HepG2 (cell line): ENCODE measurements around the gene FAHD1. TPM values are rescaled to one million over a fixed set of nuclear protein-coding genes. Genes with fewer than 3 reads are reported as not detected.

Experiments
- ARID5B ChIP-seq: IDR thresholded peaks from 2 replicates; pipeline ENCODE4 v1.4.0; 2020; ENCODE audit warnings: mild to moderate bottlenecking, missing genetic modification reagents
- ARNTL ChIP-seq: sonication (generic); formaldehyde crosslinking; IDR thresholded peaks from 2 replicates; pipeline ENCODE4 v1.4.0; 2020; ENCODE audit warnings: mild to moderate bottlenecking, missing genetic modification reagents
- ATF3 ChIP-seq: sonication (generic); formaldehyde crosslinking; IDR thresholded peaks from 2 replicates; pipeline ENCODE4 v1.4.0; 2020; ENCODE audit warnings: missing genetic modification reagents
- EP300 ChIP-seq, 3 experiments: sonication (generic) in 1 of 3; formaldehyde crosslinking in 1 of 3; IDR thresholded peaks; 2 replicates each; pipeline versions ENCODE4 v1.5.1 to v1.6.1; 2011 to 2020; ENCODE audit warnings: low read depth in 2 of 3, low read length in 2 of 3, borderline replicate concordance in 1 of 3, improper control_type of control experiment in 1 of 3, mild to moderate bottlenecking in 1 of 3, missing genetic modification reagents in 1 of 3, moderate library complexity in 1 of 3
- FOSL1 ChIP-seq: sonication (generic); formaldehyde crosslinking; IDR thresholded peaks from 2 replicates; pipeline ENCODE4 v1.9.0; 2021; ENCODE audit warnings: missing genetic modification reagents, borderline replicate concordance
- IKZF5 ChIP-seq: IDR thresholded peaks from 2 replicates; pipeline ENCODE4 v1.6.1; 2018; ENCODE audit warnings: missing genetic modification reagents, mild to moderate bottlenecking, missing compliant biosample characterization
- JDP2 ChIP-seq: sonication (generic); formaldehyde crosslinking; IDR thresholded peaks from 2 replicates; pipeline ENCODE4 v1.8.1; 2022; ENCODE audit warnings: missing genetic modification reagents, borderline replicate concordance
- JUNB ChIP-seq: sonication (generic); formaldehyde crosslinking; IDR thresholded peaks from 2 replicates; pipeline ENCODE4 v1.8.0; 2022; ENCODE audit warnings: missing genetic modification reagents, mild to moderate bottlenecking, borderline replicate concordance
- LBX2 ChIP-seq: sonication (generic); formaldehyde crosslinking; IDR thresholded peaks from 2 replicates; pipeline ENCODE4 v1.5.0; 2020; ENCODE audit warnings: missing genetic modification reagents, mild to moderate bottlenecking, borderline replicate concordance
- NCOA2 ChIP-seq: sonication (generic); formaldehyde crosslinking; IDR thresholded peaks from 2 replicates; pipeline ENCODE4 v1.8.0; 2022; ENCODE audit warnings: inconsistent platforms
- NRL ChIP-seq: sonication (generic); formaldehyde crosslinking; IDR thresholded peaks from 2 replicates; pipeline ENCODE4 v1.5.0; 2020; ENCODE audit warnings: missing genetic modification reagents, mild to moderate bottlenecking, moderate library complexity, borderline replicate concordance
- PPARG ChIP-seq: conservative IDR thresholded peaks from 2 replicates; pipeline ENCODE4 v1.6.1; 2016; ENCODE audit warnings: missing biosample characterization, missing genetic modification reagents
- RBM22 ChIP-seq: fragments of 200-400 bp; formaldehyde crosslinking; optimal IDR thresholded peaks from 2 replicates; pipeline ENCODE3; 2017; ENCODE audit warnings: mild to moderate bottlenecking, low read length, moderate library complexity
- REPIN1 ChIP-seq: sonication (generic); formaldehyde crosslinking; IDR thresholded peaks from 2 replicates; pipeline ENCODE4 v1.8.0; 2022; ENCODE audit warnings: missing genetic modification reagents, low read depth, mild to moderate bottlenecking, borderline replicate concordance
- SAP130 ChIP-seq: IDR thresholded peaks from 2 replicates; pipeline ENCODE4 v1.6.1; 2016; ENCODE audit warnings: low read depth
- TBX2 ChIP-seq: sonication (generic); formaldehyde crosslinking; IDR thresholded peaks from 2 replicates; pipeline ENCODE4 v1.5.0; 2020; ENCODE audit warnings: missing genetic modification reagents, mild to moderate bottlenecking, borderline replicate concordance
- ZBTB39 ChIP-seq: sonication (generic); formaldehyde crosslinking; IDR thresholded peaks from 2 replicates; pipeline ENCODE4 v1.5.0; 2020; ENCODE audit warnings: missing genetic modification reagents
- ZFP62 ChIP-seq: sonication (generic); formaldehyde crosslinking; IDR thresholded peaks from 2 replicates; pipeline ENCODE4 v1.4.0; 2020; ENCODE audit warnings: missing genetic modification reagents
- ZNF232 ChIP-seq: sonication (generic); formaldehyde crosslinking; IDR thresholded peaks from 2 replicates; pipeline ENCODE4 v1.4.0; 2020; ENCODE audit warnings: missing genetic modification reagents, borderline replicate concordance
- ZNF251 ChIP-seq: sonication (generic); formaldehyde crosslinking; IDR thresholded peaks from 2 replicates; pipeline ENCODE4 v1.9.0; 2021; ENCODE audit warnings: mild to moderate bottlenecking, missing genetic modification reagents
- ZNF562 ChIP-seq: sonication (generic); formaldehyde crosslinking; IDR thresholded peaks from 2 replicates; pipeline ENCODE4 v1.8.0; 2022; ENCODE audit warnings: missing genetic modification reagents, borderline replicate concordance
- polyA plus RNA-seq, 8 experiments: library from polyadenylated mRNA; depleted of rRNA in 3 of 8; stranded (reverse) in 7 of 8; unstranded in 1 of 8; fragments of >200 nt; fragmentation: Illumina TruSeq in 4 of 8; extraction: Trizol in 4 of 8; gene quantifications; 2 replicates each; pipeline versions ENCODE4 v1.2.1 to v1.2.3, GENCODE V29; 2011 to 2016; ENCODE audit warnings: low read depth in 4 of 8, missing spikeins in 1 of 8, mixed read lengths in 1 of 8; ENCODE audit not compliant: insufficient read depth in 1 of 8
- total RNA-seq, 5 experiments: library from RNA; depleted of rRNA; stranded (reverse); fragments of >200 nt; fragmentation: Illumina TruSeq; extraction: Trizol; gene quantifications; 2 replicates each; pipeline ENCODE4 v1.2.3, GENCODE V29; 2016; ENCODE audit warnings: low read depth in 1 of 5

FAHD1 gene
- total and polyA plus RNA-seq, 2 of the 13 experiments (the other 11 are each of a cell fraction or from before 2014, with no cell fraction given): 39.0 to 45.3 TPM

GRCh38 chr16:1870365-1871082 is 43.5 kb downstream of the FAHD1 start (continued):
- TF ChIP-seq ARID5B (CRISPR knock-in tag): peak; percentile 74
- TF ChIP-seq REPIN1: no peak
- no peak for TF ChIP-seq ZNF232
- TF ChIP-seq RBM22: no peak
- TF ChIP-seq ZBTB39 (CRISPR knock-in tag): no peak
- TF ChIP-seq NCOA2 (CRISPR knock-in tag): peak; percentile 66
- no peak for TF ChIP-seq LBX2 (CRISPR knock-in tag)
- TF ChIP-seq FOSL1 (CRISPR knock-in tag): peak; percentile 68; the same call in 1 of the 2 replicates
- no peak for TF ChIP-seq ZNF251 (CRISPR knock-in tag)
- TF ChIP-seq ZNF562 (CRISPR knock-in tag): no peak
- TF ChIP-seq JDP2 (CRISPR knock-in tag): no peak
- TF ChIP-seq JUNB (CRISPR knock-in tag): peak; percentile 82; the same call in 1 of the 2 replicates
- TF ChIP-seq EP300 (IDR thresholded peaks at IDR 0.05; ENCODE audit: low read depth in 2 of 2, low read length in 2 of 2): peak in 1 of 2 experiments; percentile 60; a peak in 1 of 4 replicates
- TF ChIP-seq EP300 (CRISPR knock-in tag; IDR thresholded peaks at IDR 0.05; ENCODE audit: borderline replicate concordance): no peak; the same call in 1 of the 2 replicates
- TF ChIP-seq ATF3 (CRISPR knock-in tag): peak; percentile 78; the same call in 1 of the 2 replicates
- TF ChIP-seq NRL (CRISPR knock-in tag): no peak
- 0 out of 2 replicates have a peak, but pooled peaks have one; percentile 24 for TF ChIP-seq ARNTL
- TF ChIP-seq SAP130 (CRISPR knock-in tag): peak; percentile 67
- no peak for TF ChIP-seq ZFP62 (CRISPR knock-in tag)
- TF ChIP-seq IKZF5: 0 out of 2 replicates have a peak, but pooled peaks have one; percentile 43
- TF ChIP-seq TBX2 (CRISPR knock-in tag): peak; percentile 79
- no peak for TF ChIP-seq PPARG
